HFFc6 (cell line): Measurements from ENCODE around the gene GNB1L. TPM values are rescaled to one million over a fixed set of nuclear protein-coding genes. Genes with fewer than 3 reads are reported as not detected.

Experiments used
- DNase-seq: peaks from one replicate; pipeline ENCODE4 v3.0.0-alpha.2; 2018
- H3K27ac Mint-ChIP-seq: 2 replicates; pipeline ENCODE4 v1.8.0; 2020; ENCODE audit warnings: mild to moderate bottlenecking, mixed read lengths
- H3K27me3 Mint-ChIP-seq: 2 replicates; pipeline ENCODE4 v1.8.0; 2021; ENCODE audit warnings: mild to moderate bottlenecking, moderate library complexity, mixed read lengths; ENCODE audit not compliant: insufficient read depth
- H3K36me3 Mint-ChIP-seq: 2 replicates; pipeline ENCODE4 v1.8.0; 2021; ENCODE audit warnings: low read depth, mixed read lengths
- H3K4me1 Mint-ChIP-seq: 2 replicates; pipeline ENCODE4 v1.8.0; 2020; ENCODE audit warnings: low read depth, mixed read lengths
- H3K4me3 Mint-ChIP-seq: 2 replicates; pipeline ENCODE4 v1.8.0; 2020; ENCODE audit warnings: mild to moderate bottlenecking, moderate library complexity, mixed read lengths
- H3K9me3 Mint-ChIP-seq: 2 replicates; pipeline ENCODE4 v1.8.0; 2020; ENCODE audit warnings: mild to moderate bottlenecking, mixed read lengths
- total RNA-seq, 6 experiments: library from RNA; stranded (reverse); fragmentation: NEBNext Ultra II Directional; extraction: Animal tissue kit (Norgen Biotek cat#: 25700); gene quantifications; 2 replicates in 1 of 6; 3 replicates in 5 of 6; pipeline ENCODE4 v1.2.3, GENCODE V29; 2021
- TF ChIP-seq, protein P1 (sequence below): fragments of 200-600 bp; sonication (generic); IDR thresholded peaks from 2 replicates; pipeline ENCODE4 v1.5.0; 2021; ENCODE audit warnings: antibody characterized with exemption, mild to moderate bottlenecking

The GNB1L gene
- total RNA-seq, 6 experiments from 2014 or later = 6.6 to 9.6 (median 7.6) TPM

DNA sequence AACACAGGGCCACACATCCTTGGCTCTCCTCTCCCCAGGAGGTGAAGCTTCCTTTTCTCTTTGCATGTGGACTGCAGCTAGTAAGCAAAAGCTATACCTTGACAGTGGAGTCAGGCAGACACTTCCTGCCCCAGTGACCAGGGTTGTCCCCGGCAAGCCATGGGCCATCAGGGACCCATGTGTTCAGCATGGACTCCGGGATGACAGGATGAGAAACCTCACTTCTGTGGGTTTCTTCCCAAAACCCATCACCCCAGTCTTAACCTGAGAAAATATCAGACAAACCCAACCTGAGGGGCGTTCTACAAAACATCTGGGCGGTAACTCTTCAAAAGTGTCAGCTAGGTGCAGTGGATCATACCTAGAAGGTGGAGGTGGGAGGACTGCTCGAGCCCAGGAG lies 40.2 kb downstream of the GNB1L start:
- H3K27ac Mint-ChIP-seq = no peak overlapping the region
- no peaks in the 10 kb centered on the region for H3K9me3 Mint-ChIP-seq
- H3K4me3 Mint-ChIP-seq = no peak overlapping the region
- TF ChIP-seq, protein P1, sequence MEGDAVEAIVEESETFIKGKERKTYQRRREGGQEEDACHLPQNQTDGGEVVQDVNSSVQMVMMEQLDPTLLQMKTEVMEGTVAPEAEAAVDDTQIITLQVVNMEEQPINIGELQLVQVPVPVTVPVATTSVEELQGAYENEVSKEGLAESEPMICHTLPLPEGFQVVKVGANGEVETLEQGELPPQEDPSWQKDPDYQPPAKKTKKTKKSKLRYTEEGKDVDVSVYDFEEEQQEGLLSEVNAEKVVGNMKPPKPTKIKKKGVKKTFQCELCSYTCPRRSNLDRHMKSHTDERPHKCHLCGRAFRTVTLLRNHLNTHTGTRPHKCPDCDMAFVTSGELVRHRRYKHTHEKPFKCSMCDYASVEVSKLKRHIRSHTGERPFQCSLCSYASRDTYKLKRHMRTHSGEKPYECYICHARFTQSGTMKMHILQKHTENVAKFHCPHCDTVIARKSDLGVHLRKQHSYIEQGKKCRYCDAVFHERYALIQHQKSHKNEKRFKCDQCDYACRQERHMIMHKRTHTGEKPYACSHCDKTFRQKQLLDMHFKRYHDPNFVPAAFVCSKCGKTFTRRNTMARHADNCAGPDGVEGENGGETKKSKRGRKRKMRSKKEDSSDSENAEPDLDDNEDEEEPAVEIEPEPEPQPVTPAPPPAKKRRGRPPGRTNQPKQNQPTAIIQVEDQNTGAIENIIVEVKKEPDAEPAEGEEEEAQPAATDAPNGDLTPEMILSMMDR = no peak
- H3K27me3 Mint-ChIP-seq = peaks cover 1% of the 10 kb centered on the region
- H3K4me1 Mint-ChIP-seq = no peaks in the 10 kb centered on the region
- H3K36me3 Mint-ChIP-seq = no peaks in the 10 kb centered on the region
- DNase-seq = no peak

DNA sequence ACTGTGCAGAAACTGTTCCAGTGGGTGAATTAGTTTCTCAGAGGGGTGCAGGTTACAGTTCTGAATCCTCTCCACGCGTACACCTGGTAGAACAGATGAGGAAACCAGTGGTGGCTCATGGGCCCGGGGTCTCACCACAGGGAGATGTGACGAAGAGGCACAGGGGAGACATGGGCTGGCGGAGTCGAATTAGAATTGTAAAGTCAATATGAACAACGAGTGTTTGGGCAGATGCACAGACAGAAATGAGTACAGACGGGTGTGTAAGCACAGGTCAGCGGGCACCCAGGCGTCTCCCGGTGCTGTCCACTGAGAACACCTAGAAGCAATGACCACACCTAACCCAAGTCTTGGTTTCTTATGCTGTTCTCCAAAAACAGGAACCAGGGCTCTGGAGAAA lies 41.8 kb downstream of the GNB1L start:
- no peaks in the 10 kb centered on the region for H3K4me1 Mint-ChIP-seq
- DNase-seq = no peak
- no peaks in the 10 kb centered on the region for H3K9me3 Mint-ChIP-seq
- no peak overlapping the region for H3K4me3 Mint-ChIP-seq
- H3K27me3 Mint-ChIP-seq = peaks cover 2% of the 10 kb centered on the region
- TF ChIP-seq, protein P1 = no peak
- H3K36me3 Mint-ChIP-seq = no peaks in the 10 kb centered on the region
- H3K27ac Mint-ChIP-seq = no peak overlapping the region

DNA sequence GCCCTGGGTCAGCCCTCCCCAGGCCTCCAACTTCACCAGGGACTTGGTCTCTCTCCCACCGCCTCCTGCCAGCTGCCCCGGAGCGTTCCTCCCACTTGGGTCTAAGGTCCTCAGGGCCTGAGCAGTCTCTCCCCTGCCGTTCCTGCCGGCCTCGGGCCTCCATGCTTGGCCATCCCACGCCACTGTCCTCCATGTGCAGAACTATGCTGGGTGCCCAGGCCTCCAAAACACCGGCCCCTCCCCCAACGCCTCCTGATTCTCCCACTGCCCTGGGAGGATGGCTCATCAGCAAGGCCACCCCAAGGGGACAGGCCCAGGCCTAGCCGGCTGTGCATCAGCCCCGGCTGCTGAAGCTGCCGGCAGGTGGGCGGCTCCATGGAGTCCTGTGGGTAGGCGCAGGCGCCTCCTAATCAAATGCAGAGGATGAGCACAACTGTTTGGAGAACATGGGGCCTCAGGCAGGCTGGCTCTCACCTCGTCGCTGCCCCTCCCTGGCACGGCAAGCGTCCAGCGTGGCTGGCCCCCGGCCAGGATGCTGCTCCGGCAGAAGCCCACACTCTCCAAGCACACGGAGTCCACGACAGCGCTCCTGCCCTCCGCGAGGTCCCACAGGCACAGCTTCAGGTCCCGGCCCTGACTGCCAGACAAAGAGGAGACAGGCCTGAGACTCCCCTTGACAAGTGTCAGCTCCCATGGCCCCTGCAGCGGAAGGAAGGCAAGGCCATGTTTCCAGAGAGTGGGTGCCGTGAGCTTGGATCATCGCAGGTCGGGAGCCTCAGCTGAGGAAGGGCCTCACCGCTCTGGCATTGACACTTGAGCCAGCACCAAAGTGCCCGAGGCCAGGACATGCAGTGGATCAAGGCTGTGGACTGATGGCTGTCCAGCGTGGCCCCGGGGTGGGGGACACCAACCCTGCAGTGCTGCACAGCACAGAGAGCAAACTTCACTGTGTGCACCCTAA lies 42.6 kb downstream of the GNB1L start:
- Mint-ChIP-seq H3K27ac (no peak overlapping the region), H3K36me3 (no peaks in the 10 kb centered on the region), H3K4me1 (no peaks in the 10 kb centered on the region), H3K9me3 (no peaks in the 10 kb centered on the region), H3K4me3 (no peak overlapping the region), H3K27me3 (peaks cover 2% of the 10 kb centered on the region)
- TF ChIP-seq, protein P1 = no peak
- DNase-seq = no peak

DNA sequence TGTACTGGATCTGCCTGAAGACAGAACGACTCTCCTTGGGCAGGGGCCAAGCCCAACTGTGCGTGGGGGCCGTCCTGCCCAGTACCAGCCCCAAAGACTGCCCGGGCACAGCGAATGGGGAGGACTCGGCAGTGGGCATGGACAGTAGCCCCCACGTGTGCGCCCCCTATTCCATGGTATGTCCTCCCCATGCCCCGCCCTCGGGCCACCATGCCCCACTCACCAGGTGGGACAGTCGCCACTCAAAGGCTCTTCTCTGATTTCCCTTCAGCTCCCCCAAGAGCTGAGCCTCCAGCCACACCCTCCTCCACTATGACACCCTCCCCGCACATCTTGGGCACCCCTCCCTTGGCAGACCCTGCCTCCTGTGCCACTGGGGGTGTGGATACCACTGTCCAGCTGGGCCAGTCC lies 43.5 kb downstream of the GNB1L start:
- Mint-ChIP-seq H3K27me3 (peaks cover 2% of the 10 kb centered on the region), H3K4me1 (peaks cover 7% of the 10 kb centered on the region), H3K9me3 (no peaks in the 10 kb centered on the region), H3K4me3 (no peak overlapping the region), H3K27ac (no peak overlapping the region), H3K36me3 (no peaks in the 10 kb centered on the region)
- TF ChIP-seq, protein P1 = no peak
- DNase-seq = no peak

DNA sequence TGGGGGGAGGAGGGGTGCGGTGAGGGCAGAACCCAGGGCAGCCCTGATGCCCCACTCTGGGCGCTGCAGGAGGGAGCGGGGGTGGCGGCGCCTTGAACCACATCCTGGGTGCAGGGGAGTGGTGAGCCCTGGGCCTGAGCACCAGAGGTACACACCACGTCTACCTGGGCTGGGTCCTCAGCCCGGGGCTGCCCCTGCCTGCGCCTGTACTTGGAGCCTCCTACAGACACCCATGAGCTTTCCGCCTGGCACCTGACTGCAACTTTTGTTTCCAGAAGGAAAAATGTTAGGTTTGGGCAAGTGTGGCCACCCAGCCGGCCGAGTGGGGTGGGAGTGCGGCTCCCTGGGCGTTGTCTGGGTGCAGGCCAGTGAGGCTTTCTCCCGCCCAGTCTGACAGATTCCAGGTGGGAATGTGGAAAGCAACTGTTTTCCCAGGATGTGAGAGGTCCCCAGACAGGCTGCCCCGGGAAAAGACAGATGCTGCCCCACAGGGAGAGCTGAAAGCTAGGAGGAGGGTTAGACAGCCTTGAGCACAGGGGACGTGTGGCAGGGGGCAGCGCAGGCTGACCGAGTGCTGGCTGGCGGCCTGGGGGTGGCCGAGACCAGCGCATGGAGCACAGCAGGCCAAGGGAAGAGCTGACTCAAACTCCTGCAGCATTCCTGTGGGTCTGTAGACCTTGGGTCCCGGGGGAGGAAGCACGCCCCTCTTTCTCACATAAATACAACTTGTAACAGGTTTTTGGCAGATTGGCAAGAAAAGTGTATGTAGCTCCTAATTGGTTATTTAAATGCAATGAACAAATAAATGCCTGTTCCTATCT lies 44.1 kb downstream of the GNB1L start:
- TF ChIP-seq, protein P1 = no peak
- Mint-ChIP-seq H3K4me3 (no peak overlapping the region), H3K9me3 (no peaks in the 10 kb centered on the region), H3K4me1 (peaks cover 13% of the 10 kb centered on the region), H3K27me3 (peaks cover 2% of the 10 kb centered on the region), H3K36me3 (no peaks in the 10 kb centered on the region), H3K27ac (no peak overlapping the region)
- no peak for DNase-seq
